Gastrocnemius medialis (tissue), 4 donors: ENCODE measurements around the gene BRF1. TPM values are rescaled to one million over a fixed set of nuclear protein-coding genes. Genes with fewer than 3 reads are reported as not detected.

Experiments used
- ATAC-seq, 2 donors: fragments of 150-250 bp; one replicate each; pipeline ENCODE4 v1.9.1; 2016
- DNase-seq, 2 donors: peaks; one replicate each; pipeline ENCODE4 v3.0.0-alpha.2; 2019
- H3K27ac ChIP-seq, 4 donors: fragments of 200-600 bp; sonication (generic); 1 replicate in 1 of 4; 2 replicates in 3 of 4; pipeline ENCODE4 v1.5.1; 2016 to 2018; ENCODE audit warnings: mild to moderate bottlenecking in 2 of 4, moderate library complexity in 1 of 4
- H3K27me3 ChIP-seq, 3 donors: fragments of 200-600 bp; sonication (generic) in 2 of 3; 1 replicate in 1 of 3; 2 replicates in 2 of 3; pipeline versions ENCODE4 v1.5.1 to v1.6.0; 2016 to 2019; ENCODE audit warnings: mild to moderate bottlenecking in 1 of 3, moderate library complexity in 1 of 3
- H3K36me3 ChIP-seq, 2 donors: fragments of 200-600 bp; sonication (generic) in 1 of 2; one replicate each; pipeline ENCODE4 v1.5.1; 2017 to 2018
- H3K4me1 ChIP-seq, 2 donors: fragments of 200-600 bp; sonication (generic) in 1 of 2; one replicate each; pipeline ENCODE4 v1.5.1; 2016 to 2017; ENCODE audit warnings: mild to moderate bottlenecking in 2 of 2
- H3K4me3 ChIP-seq, 4 donors: fragments of 200-600 bp; sonication (generic) in 3 of 4; 1 replicate in 1 of 4; 2 replicates in 3 of 4; pipeline ENCODE4 v1.5.1; 2016 to 2019; ENCODE audit warnings: mild to moderate bottlenecking in 2 of 4
- H3K9me3 ChIP-seq, 3 donors: fragments of 200-600 bp; sonication (generic) in 2 of 3; 1 replicate in 1 of 3; 2 replicates in 2 of 3; pipeline ENCODE4 v1.5.1; 2016 to 2019
- CTCF ChIP-seq, 5 experiments: fragments of 450-650 bp in 3 of 5; fragments of 200-600 bp in 2 of 5; sonication (generic) in 2 of 5; IDR thresholded peaks in 4 of 5; conservative IDR thresholded peaks in 1 of 5; 1 replicate in 4 of 5; 2 replicates in 1 of 5; pipeline ENCODE4 v1.5.1; 2016 to 2019; ENCODE audit warnings: antibody characterized with exemption in 5 of 5, mild to moderate bottlenecking in 3 of 5, moderate library complexity in 3 of 5
- POLR2A ChIP-seq, 2 donors: fragments of 450-650 bp; IDR thresholded peaks; one replicate each; pipeline ENCODE4 v1.6.1; 2017; ENCODE audit warnings: antibody characterized with exemption in 2 of 2, mild to moderate bottlenecking in 2 of 2, moderate library complexity in 2 of 2
- in situ Hi-C, 4 donors: fragments of 200-750 bp; cut with MboI; loops; one replicate each; pipeline versions ENCODE4 v1.15.0 to v1.8.0; 2017; ENCODE audit warnings: low sequenced_read_pairs in 4 of 4
- intact Hi-C: fragments of 100-400 bp; cut with DNase I; formaldehyde crosslinking; loops from one replicate; pipeline ENCODE4 v1.15.1; 2023; ENCODE audit warnings: low total_unique reads
- total RNA-seq, 4 donors: library from RNA; depleted of rRNA; stranded (reverse); fragments of >200 nt; gene quantifications; one replicate each; pipeline versions ENCODE4 v1.1.0 to v1.2.3, GENCODE V29; 2016

BRF1 gene
- total RNA-seq, 4 donors from 2014 or later: 19.5 to 27.4 (median 21.4) TPM

GRCh38 chr14:105251920-105252319 is 48.9 kb downstream of the BRF1 start:
- Histone ChIP-seq H3K36me3 (peaks cover 0 to 21% of the 10 kb centered on the region in 2 donors), H3K27ac (no peak overlapping the region), H3K4me3 (no peak overlapping the region), H3K4me1 (peaks cover 29 to 40% of the 10 kb centered on the region in 2 donors), H3K9me3 (no peaks in the 10 kb centered on the region), H3K27me3 (no peaks in the 10 kb centered on the region)
- ATAC-seq (no peak), DNase-seq (no peak)
- in situ Hi-C loops: no loop called here
- TF ChIP-seq POLR2A (IDR thresholded peaks at IDR 0.05): no peak
- no peak for TF ChIP-seq CTCF (IDR thresholded peaks at IDR 0.05 in 4 of 5, conservative IDR thresholded peaks at IDR 0.05 in 1 of 5)
- intact Hi-C loops: no loop called here

- TF ChIP-seq POLR2A (IDR thresholded peaks at IDR 0.05): no peak
- no peak for TF ChIP-seq CTCF (IDR thresholded peaks at IDR 0.05 in 4 of 5, conservative IDR thresholded peaks at IDR 0.05 in 1 of 5)
- in situ Hi-C loops: no loop called here
- peaks cover 0 to 21% of the 10 kb centered on the region in 2 donors for H3K36me3 ChIP-seq
- no peaks in the 10 kb centered on the region for H3K9me3 ChIP-seq
- H3K4me1 ChIP-seq: peaks cover 29 to 40% of the 10 kb centered on the region in 2 donors
- no peak for DNase-seq
- intact Hi-C loops: no loop called here
- H3K4me3 ChIP-seq: no peak overlapping the region
- H3K27ac ChIP-seq: peak overlapping the region in 2 of 4 donors; percentile 81 to 83
- no peaks in the 10 kb centered on the region for H3K27me3 ChIP-seq
- no peak for ATAC-seq
These were observed 49.8 kb downstream of the BRF1 start for GRCh38 chr14:105250986-105251385.

DNA sequence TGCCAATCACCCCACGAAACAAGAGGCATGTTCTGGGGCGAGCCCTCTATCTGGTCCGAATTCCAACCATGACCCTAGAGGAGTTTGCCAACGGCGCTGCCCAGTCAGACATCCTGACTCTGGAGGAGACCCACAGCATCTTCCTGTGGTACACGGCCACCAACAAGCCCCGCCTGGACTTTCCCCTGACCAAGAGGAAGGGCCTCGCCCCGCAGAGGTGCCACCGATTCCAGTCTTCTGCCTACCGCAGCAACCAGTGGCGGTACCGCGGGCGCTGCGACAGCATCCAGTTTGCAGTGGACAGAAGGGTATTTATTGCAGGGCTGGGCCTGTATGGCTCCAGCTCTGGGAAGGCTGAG is 50.8 kb downstream of the BRF1 start:
- intact Hi-C loops (no loop called here), in situ Hi-C loops (no loop called here)
- peak overlapping the region; percentile 81 to 87 (median 84) for H3K27ac ChIP-seq
- H3K4me1 ChIP-seq: peaks cover 26 to 30% of the 10 kb centered on the region in 2 donors
- H3K27me3 ChIP-seq: no peaks in the 10 kb centered on the region
- TF ChIP-seq CTCF (IDR thresholded peaks at IDR 0.05 in 4 of 5, conservative IDR thresholded peaks at IDR 0.05 in 1 of 5): no peak
- no peak for TF ChIP-seq POLR2A (IDR thresholded peaks at IDR 0.05)
- H3K36me3 ChIP-seq: peaks cover 0 to 21% of the 10 kb centered on the region in 2 donors
- DNase-seq: no peak
- no peaks in the 10 kb centered on the region for H3K9me3 ChIP-seq
- H3K4me3 ChIP-seq: no peak overlapping the region
- no peak for ATAC-seq

DNA sequence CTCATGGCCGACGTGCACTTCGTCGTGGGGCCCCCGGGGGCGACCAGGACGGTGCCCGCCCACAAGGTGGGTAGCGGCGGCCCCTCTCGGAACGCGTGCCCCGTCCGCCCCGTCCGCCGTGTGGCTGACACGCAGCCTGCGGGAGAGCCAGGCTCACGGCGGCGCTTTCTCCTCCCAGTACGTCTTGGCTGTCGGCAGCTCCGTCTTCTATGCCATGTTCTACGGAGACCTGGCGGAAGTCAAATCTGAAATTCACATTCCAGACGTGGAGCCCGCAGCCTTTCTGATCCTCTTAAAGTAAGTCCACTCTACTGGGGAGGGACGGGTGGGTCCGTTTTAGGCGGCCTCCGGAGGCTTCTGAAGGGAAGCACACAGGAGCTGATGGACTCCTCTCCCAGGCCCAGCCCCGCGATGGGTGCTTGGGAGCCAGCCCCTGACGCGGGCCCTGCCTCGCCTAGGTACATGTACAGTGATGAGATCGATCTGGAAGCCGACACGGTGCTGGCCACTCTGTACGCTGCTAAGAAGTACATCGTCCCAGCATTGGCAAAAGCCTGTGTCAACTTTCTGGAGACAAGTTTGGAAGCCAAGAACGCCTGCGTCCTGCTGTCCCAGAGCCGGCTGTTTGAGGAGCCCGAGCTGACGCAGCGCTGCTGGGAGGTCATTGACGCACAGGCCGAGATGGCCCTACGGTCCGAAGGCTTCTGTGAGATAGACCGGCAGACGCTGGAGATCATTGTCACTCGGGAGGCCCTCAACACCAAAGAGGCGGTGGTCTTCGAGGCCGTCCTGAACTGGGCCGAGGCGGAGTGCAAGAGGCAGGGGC is 51.4 kb downstream of the BRF1 start:
- Histone ChIP-seq H3K36me3 (peaks cover 0 to 21% of the 10 kb centered on the region in 2 donors), H3K27ac (peak overlapping the region; percentile 81 to 87 (median 84)), H3K27me3 (no peaks in the 10 kb centered on the region)

More for the DNA sequence above, 51.4 kb downstream of the BRF1 start:
- no peak for TF ChIP-seq CTCF (IDR thresholded peaks at IDR 0.05 in 4 of 5, conservative IDR thresholded peaks at IDR 0.05 in 1 of 5)
- TF ChIP-seq POLR2A (IDR thresholded peaks at IDR 0.05): no peak
- ATAC-seq: peak; percentile 18 to 22
- Histone ChIP-seq H3K4me3 (peak overlapping the region; percentile 40 to 61 (median 56)), H3K4me1 (peaks cover 22 to 24% of the 10 kb centered on the region in 2 donors), H3K9me3 (no peaks in the 10 kb centered on the region)
- intact Hi-C loops: loop anchor here (10.0 kb wide), 1 partner anchor 75 kb away; no protein-coding TSS in a partner anchor
- DNase-seq: no peak
- in situ Hi-C loops: no loop called here
